Muscle layer of duodenum (tissue), 2 donors: ENCODE data around the gene PHF1.

ENCODE experiments used
- H3K27ac ChIP-seq: one replicate; pipeline ENCODE4 v1.7.0; 2013; ENCODE audit warnings: mild to moderate bottlenecking, low read length
- H3K27me3 ChIP-seq: one replicate; pipeline ENCODE4 v1.7.0; 2013; ENCODE audit warnings: low read depth, mild to moderate bottlenecking, control low read depth, low read length
- H3K36me3 ChIP-seq, 2 donors: one replicate each; pipeline ENCODE4 v1.7.0; 2013; ENCODE audit warnings: low read length in 2 of 2, control low read depth in 1 of 2, mild to moderate bottlenecking in 1 of 2; ENCODE audit not compliant: insufficient read depth in 2 of 2, control insufficient read depth in 1 of 2
- H3K4me1 ChIP-seq, 2 donors: one replicate each; pipeline ENCODE4 v1.7.0; 2013; ENCODE audit warnings: low read length in 2 of 2, mild to moderate bottlenecking in 2 of 2, control low read depth in 1 of 2, moderate library complexity in 1 of 2; ENCODE audit not compliant: insufficient read depth in 2 of 2, control insufficient read depth in 1 of 2
- H3K4me3 ChIP-seq, 2 donors: one replicate each; pipeline ENCODE4 v1.7.0; 2013; ENCODE audit warnings: low read length in 2 of 2, low read depth in 1 of 2, mild to moderate bottlenecking in 1 of 2
- H3K9me3 ChIP-seq, 2 donors: one replicate each; pipeline ENCODE4 v1.7.0; 2013; ENCODE audit warnings: low read length in 2 of 2, control low read depth in 1 of 2, mild to moderate bottlenecking in 1 of 2; ENCODE audit not compliant: control insufficient read depth in 1 of 2
- donor health status: healthy.

PHF1 gene

DNA sequence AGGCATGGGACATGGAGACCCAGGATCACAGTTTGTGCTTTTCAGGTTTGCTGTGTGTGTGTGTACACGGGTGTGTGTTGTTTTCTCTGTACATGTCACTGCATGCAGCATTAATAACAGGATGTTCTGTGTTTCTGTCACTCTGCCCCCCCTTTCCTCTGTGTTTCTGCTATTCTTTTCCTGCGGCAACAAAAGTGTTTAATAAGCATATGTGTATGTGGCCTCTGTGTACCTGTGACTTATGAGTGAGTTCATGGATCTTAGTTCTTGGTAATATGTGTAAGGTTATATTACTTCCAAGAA lies 18.9 kb downstream of the PHF1 start:
- H3K27me3 ChIP-seq: no peaks in the 10 kb centered on the region

DNA sequence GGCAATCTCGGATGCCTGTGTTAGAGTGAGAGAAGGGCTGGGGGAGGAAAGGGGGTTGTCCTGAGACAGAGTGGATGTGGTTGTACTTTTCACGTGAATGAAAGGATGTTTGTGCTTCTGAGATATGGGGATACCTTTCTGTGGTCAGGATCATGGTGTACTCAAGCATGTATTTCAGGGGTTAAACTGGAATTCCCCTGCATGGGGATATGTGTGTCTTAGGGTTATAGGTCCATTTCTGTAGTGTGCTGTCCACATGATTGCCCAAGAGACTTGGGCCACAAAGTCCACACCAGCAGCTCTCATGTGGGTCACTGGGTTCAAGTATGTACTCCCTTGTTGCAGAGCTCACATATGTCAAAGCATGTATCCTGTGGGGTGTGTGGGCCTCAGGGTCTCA lies 19.5 kb downstream of the PHF1 start:
- Histone ChIP-seq H3K4me3 (no peak overlapping the region), H3K27me3 (no peaks in the 10 kb centered on the region), H3K36me3 (peaks cover 4% of the 10 kb centered on the region in 2 donors), H3K4me1 (peaks cover 25 to 64% of the 10 kb centered on the region in 2 donors), H3K27ac (no peak overlapping the region), H3K9me3 (no peaks in the 10 kb centered on the region)

More for the DNA sequence above, 18.9 kb downstream of the PHF1 start:
- Histone ChIP-seq H3K4me1 (peaks cover 31 to 68% of the 10 kb centered on the region in 2 donors), H3K4me3 (peak overlapping the region in 1 of 2 donors; percentile 16), H3K9me3 (no peaks in the 10 kb centered on the region), H3K27ac (peak overlapping the region; percentile 39), H3K36me3 (no peaks in the 10 kb centered on the region)

GRCh38 chr6:33430991-33431879 lies 20.4 kb downstream of the PHF1 start:
- Histone ChIP-seq H3K4me3 (peak overlapping the region; percentile 37 to 48), H3K4me1 (peaks cover 24 to 64% of the 10 kb centered on the region in 2 donors), H3K27me3 (no peaks in the 10 kb centered on the region), H3K9me3 (no peaks in the 10 kb centered on the region), H3K36me3 (peaks cover 12 to 13% of the 10 kb centered on the region in 2 donors), H3K27ac (no peak overlapping the region)

- Histone ChIP-seq H3K27ac (no peak overlapping the region), H3K36me3 (peaks cover 18 to 21% of the 10 kb centered on the region in 2 donors), H3K4me3 (peak overlapping the region in 1 of 2 donors; percentile 48), H3K4me1 (peaks cover 24 to 62% of the 10 kb centered on the region in 2 donors), H3K27me3 (no peaks in the 10 kb centered on the region), H3K9me3 (no peaks in the 10 kb centered on the region)
These were observed 21.2 kb downstream of the PHF1 start for GRCh38 chr6:33431880-33432541.

DNA sequence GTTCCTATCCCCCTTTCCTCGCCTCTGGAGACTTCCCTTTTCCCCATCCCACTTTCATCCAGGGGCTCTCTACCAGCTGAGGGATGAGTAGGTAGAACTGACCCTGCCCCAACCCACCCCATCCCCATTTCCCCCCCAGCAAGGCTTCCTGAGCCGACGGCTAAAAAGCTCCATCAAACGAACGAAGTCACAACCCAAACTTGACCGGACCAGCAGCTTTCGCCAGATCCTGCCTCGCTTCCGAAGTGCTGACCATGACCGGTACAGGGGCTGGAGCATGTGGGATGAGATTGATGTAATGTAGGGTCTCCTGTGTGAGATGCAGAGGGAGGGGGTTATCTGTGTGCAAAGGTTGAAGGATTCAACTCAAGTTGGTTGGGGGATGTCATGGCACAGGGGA lies 21.7 kb downstream of the PHF1 start:
- no peak overlapping the region for H3K27ac ChIP-seq
- H3K4me3 ChIP-seq: no peak overlapping the region
- H3K9me3 ChIP-seq: no peaks in the 10 kb centered on the region
- peaks cover 19 to 24% of the 10 kb centered on the region in 2 donors for H3K36me3 ChIP-seq
- H3K27me3 ChIP-seq: no peaks in the 10 kb centered on the region
- H3K4me1 ChIP-seq: peaks cover 21 to 57% of the 10 kb centered on the region in 2 donors

- H3K27ac ChIP-seq: no peak overlapping the region
These were observed 22.3 kb downstream of the PHF1 start for GRCh38 chr6:33433001-33433543.

DNA sequence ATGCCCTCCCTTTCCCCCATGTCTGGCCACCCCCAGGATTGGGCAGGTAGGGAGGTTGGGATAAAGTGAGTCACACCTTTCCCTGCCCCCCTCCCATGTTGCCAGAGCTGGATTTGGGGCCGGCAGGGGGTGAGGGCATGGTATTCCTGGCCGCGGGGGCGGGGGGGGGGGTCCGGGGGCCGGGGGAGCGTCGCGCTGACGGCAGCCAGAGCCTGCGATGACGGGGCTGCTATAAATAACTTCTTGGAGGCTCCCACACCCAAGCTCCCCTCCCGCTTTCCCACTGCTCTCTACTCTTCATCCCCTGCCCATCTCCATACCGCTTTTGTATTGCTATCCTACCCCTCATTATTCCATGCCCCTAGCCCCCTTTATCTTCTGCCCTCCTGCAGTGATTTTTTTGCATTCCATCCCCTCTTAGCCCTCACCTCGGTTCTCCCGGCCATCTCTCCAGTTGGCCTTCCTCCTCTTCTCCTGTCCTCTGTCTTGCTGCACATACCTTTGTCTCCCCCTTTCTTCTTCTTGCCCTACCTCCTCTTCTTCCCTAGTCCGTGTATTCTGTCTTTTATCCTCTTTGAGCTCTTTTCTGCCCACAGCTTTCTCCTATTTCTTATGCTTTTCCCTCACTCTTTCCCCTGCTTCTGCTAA lies 22.9 kb downstream of the PHF1 start:
- H3K4me1 ChIP-seq: peaks cover 18 to 52% of the 10 kb centered on the region in 2 donors
- peaks cover 27 to 35% of the 10 kb centered on the region in 2 donors for H3K36me3 ChIP-seq
- no peaks in the 10 kb centered on the region for H3K9me3 ChIP-seq
- no peak overlapping the region for H3K4me3 ChIP-seq
- no peak overlapping the region for H3K27ac ChIP-seq
- H3K27me3 ChIP-seq: no peaks in the 10 kb centered on the region

More at GRCh38 chr6:33433001-33433543, 22.3 kb downstream of the PHF1 start:
- Histone ChIP-seq H3K36me3 (peaks cover 21 to 29% of the 10 kb centered on the region in 2 donors), H3K4me3 (no peak overlapping the region), H3K27me3 (no peaks in the 10 kb centered on the region), H3K4me1 (peaks cover 21 to 57% of the 10 kb centered on the region in 2 donors), H3K9me3 (no peaks in the 10 kb centered on the region)

DNA sequence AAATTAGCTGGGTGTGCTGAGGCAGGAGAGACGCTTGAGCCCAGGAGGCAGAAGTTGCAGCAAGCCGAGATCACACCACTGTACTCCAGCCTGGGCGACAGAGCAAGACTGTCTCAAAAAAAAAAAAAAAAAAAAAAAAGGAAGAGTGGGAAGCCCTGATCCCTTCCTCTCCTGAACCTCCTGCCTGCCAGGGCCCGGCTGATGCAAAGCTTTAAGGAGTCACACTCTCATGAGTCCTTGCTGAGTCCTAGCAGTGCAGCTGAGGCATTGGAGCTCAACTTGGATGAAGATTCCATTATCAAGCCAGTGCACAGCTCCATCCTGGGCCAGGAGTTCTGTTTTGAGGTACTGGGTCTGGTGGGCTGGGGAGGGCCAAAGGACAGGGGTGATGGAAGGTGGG lies 24.1 kb downstream of the PHF1 start:
- no peaks in the 10 kb centered on the region for H3K27me3 ChIP-seq
- H3K4me3 ChIP-seq: no peak overlapping the region
- peaks cover 28 to 40% of the 10 kb centered on the region in 2 donors for H3K36me3 ChIP-seq
- H3K9me3 ChIP-seq: no peaks in the 10 kb centered on the region
- no peak overlapping the region for H3K27ac ChIP-seq
- H3K4me1 ChIP-seq: peaks cover 8 to 41% of the 10 kb centered on the region in 2 donors

GRCh38 chr6:33437666-33438065 lies 26.9 kb downstream of the PHF1 start:
- Histone ChIP-seq H3K4me3 (no peak overlapping the region), H3K4me1 (peaks cover 0 to 14% of the 10 kb centered on the region in 2 donors), H3K27ac (no peak overlapping the region), H3K36me3 (peaks cover 43 to 63% of the 10 kb centered on the region in 2 donors), H3K27me3 (no peaks in the 10 kb centered on the region), H3K9me3 (no peaks in the 10 kb centered on the region)

- Histone ChIP-seq H3K9me3 (no peaks in the 10 kb centered on the region), H3K4me1 (peaks cover 0 to 1% of the 10 kb centered on the region in 2 donors), H3K4me3 (no peak overlapping the region), H3K36me3 (peaks cover 48 to 71% of the 10 kb centered on the region in 2 donors), H3K27me3 (no peaks in the 10 kb centered on the region), H3K27ac (no peak overlapping the region)
These were observed 28.3 kb downstream of the PHF1 start for GRCh38 chr6:33438978-33439594.
